ENCODE results near the gene RAB3GAP1. TPM values are rescaled to one million over a fixed set of nuclear protein-coding genes. Genes with fewer than 3 reads are reported as not detected.

The RAB3GAP1 gene
- polyA plus RNA-seq, 1 donor (not counting 4 experiments of a cell fraction or from before 2014, with no cell fraction given), result 41.6 TPM

GRCh38 chr2:135212757-135213156 is 160.7 kb downstream of the RAB3GAP1 start:
- no peak overlapping the region for H3K27ac ChIP-seq (ENCODE audit: control insufficient read depth, insufficient read depth, low read length)
- dilution Hi-C loops (cut with MboI; ENCODE audit: extremely low pct_ligation_motif_present, low sequenced_read_pairs), result no loop called here
- no peak overlapping the region for H2AFZ ChIP-seq (ENCODE audit: control insufficient read depth, low read length)

GRCh38 chr2:135218426-135218825 is 166.3 kb downstream of the RAB3GAP1 start:
- Histone ChIP-seq H3K27ac (ENCODE audit: control insufficient read depth, insufficient read depth, low read length) (no peak overlapping the region), H4K20me1 (ENCODE audit: control insufficient read depth, extremely low read depth, insufficient read depth, low read length) (no peaks in the 10 kb centered on the region), H3K4me1 (ENCODE audit: control insufficient read depth, extremely low read depth, insufficient read depth, low read length) (no peaks in the 10 kb centered on the region), H3K79me2 (ENCODE audit: control insufficient read depth, insufficient read depth, low read length) (no peaks in the 10 kb centered on the region), H3K27me3 (ENCODE audit: control insufficient read depth, extremely low read depth, insufficient read depth, low read length) (no peaks in the 10 kb centered on the region), H3K4me2 (ENCODE audit: control insufficient read depth, extremely low read depth, insufficient read depth, low read depth, low read length) (no peak overlapping the region), H3K36me3 (ENCODE audit: control insufficient read depth in 2 of 2, extremely low read depth in 1 of 2, insufficient read depth in 2 of 2, low read length in 2 of 2) (no peaks in the 10 kb centered on the region), H2AFZ (ENCODE audit: control insufficient read depth, low read length) (no peak overlapping the region), H3K4me3 (ENCODE audit: control insufficient read depth in 2 of 3, extremely low read depth in 1 of 3, insufficient read depth in 2 of 3, low read depth in 1 of 3, low read length in 3 of 3) (no peak overlapping the region), H3K9ac (ENCODE audit: control insufficient read depth, extremely low read depth, insufficient read depth, low read length) (no peak overlapping the region), H3K9me3 (ENCODE audit: control insufficient read depth, low read depth, low read length) (no peaks in the 10 kb centered on the region), H3K9me1 (ENCODE audit: control insufficient read depth, extremely low read depth, insufficient read depth, low read length) (no peaks in the 10 kb centered on the region)
- TF ChIP-seq EZH2 (IDR thresholded peaks at IDR 0.05; ENCODE audit: low read length) (no peak), CTCF (optimal IDR thresholded peaks at IDR 0.05 in 1 of 3, IDR thresholded peaks at IDR 0.05 in 1 of 3, conservative IDR thresholded peaks at IDR 0.05 in 1 of 3; ENCODE audit: extremely low read depth in 1 of 3, insufficient read depth in 2 of 3, low read length in 3 of 3) (no peak)
- dilution Hi-C loops (cut with MboI; ENCODE audit: extremely low pct_ligation_motif_present, low sequenced_read_pairs), result no loop called here
- DNase-seq (ENCODE audit: low read depth, low spot score) (no peak), FAIRE-seq (no peak)

More at GRCh38 chr2:135212757-135213156, 160.7 kb downstream of the RAB3GAP1 start:
- DNase-seq (ENCODE audit: low read depth, low spot score), result no peak
- Histone ChIP-seq H3K79me2 (ENCODE audit: control insufficient read depth, insufficient read depth, low read length) (no peaks in the 10 kb centered on the region), H3K36me3 (ENCODE audit: control insufficient read depth in 2 of 2, extremely low read depth in 1 of 2, insufficient read depth in 2 of 2, low read length in 2 of 2) (no peaks in the 10 kb centered on the region), H4K20me1 (ENCODE audit: control insufficient read depth, extremely low read depth, insufficient read depth, low read length) (no peaks in the 10 kb centered on the region), H3K4me3 (ENCODE audit: control insufficient read depth in 2 of 3, extremely low read depth in 1 of 3, insufficient read depth in 2 of 3, low read depth in 1 of 3, low read length in 3 of 3) (no peak overlapping the region), H3K27me3 (ENCODE audit: control insufficient read depth, extremely low read depth, insufficient read depth, low read length) (no peaks in the 10 kb centered on the region), H3K9me3 (ENCODE audit: control insufficient read depth, low read depth, low read length) (no peaks in the 10 kb centered on the region), H3K4me1 (ENCODE audit: control insufficient read depth, extremely low read depth, insufficient read depth, low read length) (no peaks in the 10 kb centered on the region), H3K9ac (ENCODE audit: control insufficient read depth, extremely low read depth, insufficient read depth, low read length) (no peak overlapping the region), H3K4me2 (ENCODE audit: control insufficient read depth, extremely low read depth, insufficient read depth, low read depth, low read length) (no peak overlapping the region), H3K9me1 (ENCODE audit: control insufficient read depth, extremely low read depth, insufficient read depth, low read length) (no peaks in the 10 kb centered on the region)
- no peak for TF ChIP-seq EZH2 (IDR thresholded peaks at IDR 0.05; ENCODE audit: low read length)
- TF ChIP-seq CTCF (optimal IDR thresholded peaks at IDR 0.05 in 1 of 3, IDR thresholded peaks at IDR 0.05 in 1 of 3, conservative IDR thresholded peaks at IDR 0.05 in 1 of 3; ENCODE audit: extremely low read depth in 1 of 3, insufficient read depth in 2 of 3, low read length in 3 of 3), result no peak
- FAIRE-seq, result peak; percentile 53

Data from keratinocyte (primary cell).